Skeletal muscle tissue (tissue), 4 donors: ENCODE results near the gene CNOT6L. TPM values are rescaled to one million over a fixed set of nuclear protein-coding genes. Genes with fewer than 3 reads are reported as not detected.
A peak's percentile ranks its signal among the peaks of the same experiment; 100 is the strongest.

Experiments used
- H3K27ac ChIP-seq: one replicate; pipeline ENCODE4 v1.7.0; 2013; ENCODE audit warnings: mild to moderate bottlenecking, low read depth, low read length, inconsistent platforms
- H3K27me3 ChIP-seq, 3 donors: one replicate each; pipeline ENCODE4 v1.7.0; 2013; ENCODE audit warnings: low read length in 3 of 3; ENCODE audit not compliant: control insufficient read depth in 3 of 3, insufficient read depth in 3 of 3
- H3K36me3 ChIP-seq, 3 donors: one replicate each; pipeline ENCODE4 v1.7.0; 2013; ENCODE audit warnings: low read length in 3 of 3; ENCODE audit not compliant: control insufficient read depth in 3 of 3, insufficient read depth in 3 of 3
- H3K4me1 ChIP-seq, 3 donors: one replicate each; pipeline ENCODE4 v1.7.0; 2013; ENCODE audit warnings: low read length in 3 of 3, mild to moderate bottlenecking in 3 of 3; ENCODE audit not compliant: control insufficient read depth in 3 of 3, insufficient read depth in 3 of 3
- H3K4me3 ChIP-seq, 3 donors: one replicate each; pipeline ENCODE4 v1.7.0; 2013; ENCODE audit warnings: low read length in 3 of 3
- H3K9ac ChIP-seq, 3 donors: one replicate each; pipeline ENCODE4 v1.7.0; 2013; ENCODE audit warnings: low read length in 3 of 3, mild to moderate bottlenecking in 3 of 3, moderate library complexity in 2 of 3, low read depth in 1 of 3
- H3K9me3 ChIP-seq, 3 donors: one replicate each; pipeline ENCODE4 v1.7.0; 2013; ENCODE audit warnings: low read length in 3 of 3; ENCODE audit not compliant: control insufficient read depth in 3 of 3
- total RNA-seq: library from RNA; depleted of rRNA; stranded (reverse); fragments of >200 nt; gene quantifications from one replicate; pipeline ENCODE4 v1.2.3, GENCODE V29; 2014
- donor health status: Osteomylitis.

The CNOT6L gene
- total RNA-seq, 1 donor from 2014 or later: 31.3 TPM

GRCh38 chr4:77804471-77804870 is 14.7 kb downstream of the CNOT6L start:
- no peak overlapping the region for H3K9ac ChIP-seq
- H3K4me3 ChIP-seq: no peak overlapping the region
- no peaks in the 10 kb centered on the region for H3K36me3 ChIP-seq
- H3K27ac ChIP-seq: no peak overlapping the region
- no peaks in the 10 kb centered on the region for H3K9me3 ChIP-seq
- peaks cover 4 to 20% (median 12%) of the 10 kb centered on the region in 3 donors for H3K4me1 ChIP-seq
- H3K27me3 ChIP-seq: no peaks in the 10 kb centered on the region

GRCh38 chr4:77802402-77802801 is 16.8 kb downstream of the CNOT6L start:
- Histone ChIP-seq H3K4me1 (peaks cover 4 to 23% (median 15%) of the 10 kb centered on the region in 3 donors), H3K36me3 (no peaks in the 10 kb centered on the region), H3K4me3 (no peak overlapping the region), H3K27ac (no peak overlapping the region), H3K9me3 (no peaks in the 10 kb centered on the region), H3K27me3 (no peaks in the 10 kb centered on the region), H3K9ac (no peak overlapping the region)

- H3K4me1 ChIP-seq: peaks cover 8 to 23% (median 17%) of the 10 kb centered on the region in 3 donors
- H3K36me3 ChIP-seq: no peaks in the 10 kb centered on the region
- peak overlapping the region; percentile 22 for H3K27ac ChIP-seq
- H3K9me3 ChIP-seq: no peaks in the 10 kb centered on the region
- H3K4me3 ChIP-seq: no peak overlapping the region
- H3K27me3 ChIP-seq: no peaks in the 10 kb centered on the region
- H3K9ac ChIP-seq: no peak overlapping the region
Observed at GRCh38 chr4:77801260-77801608, 17.9 kb downstream of the CNOT6L start.

GRCh38 chr4:77800483-77801259 is 18.5 kb downstream of the CNOT6L start:
- Histone ChIP-seq H3K4me3 (no peak overlapping the region), H3K27ac (peak overlapping the region; percentile 22), H3K27me3 (no peaks in the 10 kb centered on the region), H3K36me3 (no peaks in the 10 kb centered on the region), H3K9ac (no peak overlapping the region), H3K9me3 (no peaks in the 10 kb centered on the region), H3K4me1 (peaks cover 8 to 21% (median 18%) of the 10 kb centered on the region in 3 donors)

- peak overlapping the region; percentile 22 for H3K27ac ChIP-seq
Observed at GRCh38 chr4:77800077-77800476, 19.1 kb downstream of the CNOT6L start.

GRCh38 chr4:77798385-77798784 is 20.8 kb downstream of the CNOT6L start:
- Histone ChIP-seq H3K9ac (no peak overlapping the region), H3K4me1 (peaks cover 8 to 19% (median 18%) of the 10 kb centered on the region in 3 donors), H3K36me3 (no peaks in the 10 kb centered on the region), H3K27ac (no peak overlapping the region), H3K4me3 (no peak overlapping the region), H3K9me3 (no peaks in the 10 kb centered on the region), H3K27me3 (no peaks in the 10 kb centered on the region)

More at GRCh38 chr4:77800077-77800476, 19.1 kb downstream of the CNOT6L start:
- H3K9ac ChIP-seq: no peak overlapping the region
- H3K4me3 ChIP-seq: no peak overlapping the region
- peaks cover 8 to 19% (median 18%) of the 10 kb centered on the region in 3 donors for H3K4me1 ChIP-seq
- H3K36me3 ChIP-seq: no peaks in the 10 kb centered on the region
- no peaks in the 10 kb centered on the region for H3K27me3 ChIP-seq
- H3K9me3 ChIP-seq: no peaks in the 10 kb centered on the region

- peaks cover 8 to 18% (median 12%) of the 10 kb centered on the region in 3 donors for H3K4me1 ChIP-seq
- no peak overlapping the region for H3K9ac ChIP-seq
- H3K27ac ChIP-seq: no peak overlapping the region
- no peak overlapping the region for H3K4me3 ChIP-seq
- H3K9me3 ChIP-seq: no peaks in the 10 kb centered on the region
- no peaks in the 10 kb centered on the region for H3K36me3 ChIP-seq
- H3K27me3 ChIP-seq: no peaks in the 10 kb centered on the region
Observed at GRCh38 chr4:77797239-77797638, 21.9 kb downstream of the CNOT6L start.

GRCh38 chr4:77795326-77795725 is 23.8 kb downstream of the CNOT6L start:
- Histone ChIP-seq H3K9me3 (no peaks in the 10 kb centered on the region), H3K4me3 (no peak overlapping the region), H3K27ac (no peak overlapping the region), H3K4me1 (peaks cover 4 to 8% (median 8%) of the 10 kb centered on the region in 3 donors), H3K27me3 (no peaks in the 10 kb centered on the region), H3K36me3 (no peaks in the 10 kb centered on the region), H3K9ac (no peak overlapping the region)

- H3K27me3 ChIP-seq: no peaks in the 10 kb centered on the region
- H3K9ac ChIP-seq: no peak overlapping the region
- no peaks in the 10 kb centered on the region for H3K36me3 ChIP-seq
- no peaks in the 10 kb centered on the region for H3K9me3 ChIP-seq
- no peak overlapping the region for H3K4me3 ChIP-seq
- peaks cover 0 to 8% (median 0%) of the 10 kb centered on the region in 3 donors for H3K4me1 ChIP-seq
- no peak overlapping the region for H3K27ac ChIP-seq
Observed at GRCh38 chr4:77790146-77790545, 29.0 kb downstream of the CNOT6L start.

- H3K36me3 ChIP-seq: no peaks in the 10 kb centered on the region
- H3K4me3 ChIP-seq: no peak overlapping the region
- peaks cover 0 to 8% (median 0%) of the 10 kb centered on the region in 3 donors for H3K4me1 ChIP-seq
- no peaks in the 10 kb centered on the region for H3K27me3 ChIP-seq
- no peaks in the 10 kb centered on the region for H3K9me3 ChIP-seq
- H3K9ac ChIP-seq: no peak overlapping the region
- no peak overlapping the region for H3K27ac ChIP-seq
Observed at GRCh38 chr4:77788990-77789389, 30.2 kb downstream of the CNOT6L start.
